GM19467 (cell line): ENCODE data around the gene GHDC.
"Not testable (repeated sequence)": the region's sequence is repeated elsewhere in the genome, so short reads cannot be mapped to it uniquely, and the experiment has no call there.

ENCODE experiments used
- ATAC-seq: cut with Tn5 transposase; IDR thresholded peaks from one replicate; pipeline ENCODE4 v1.9.1; 2021; ENCODE audit warnings: mild to moderate bottlenecking, moderate library complexity; ENCODE audit not compliant: unreplicated experiment

The GHDC gene

GRCh38 chr17:42203354-42203753 is 9.1 kb upstream of the GHDC start:
- ATAC-seq, result no peak

- no peak for ATAC-seq
Observed at GRCh38 chr17:42202696-42203095, 8.4 kb upstream of the GHDC start.

DNA sequence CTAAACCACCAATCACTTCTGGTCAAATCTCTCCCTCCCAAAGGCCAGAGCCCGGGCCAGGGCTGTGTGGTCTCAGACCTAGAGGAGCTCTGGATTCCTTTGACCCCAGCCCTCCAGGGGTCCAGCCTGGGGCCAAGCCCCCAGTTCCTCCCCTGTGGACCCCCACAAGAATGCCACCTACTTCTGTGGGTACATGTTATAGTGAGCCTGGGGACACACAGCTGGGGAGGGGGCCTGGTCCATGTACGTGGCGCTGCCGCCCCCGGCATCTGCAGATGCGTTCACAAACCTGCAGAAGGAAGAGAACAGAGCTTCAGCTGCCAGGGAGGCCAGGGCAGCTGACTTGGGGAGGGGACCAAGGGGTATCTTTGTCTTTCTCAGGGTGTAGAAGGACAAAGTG is 7.9 kb upstream of the GHDC start:
- ATAC-seq, result no peak

DNA sequence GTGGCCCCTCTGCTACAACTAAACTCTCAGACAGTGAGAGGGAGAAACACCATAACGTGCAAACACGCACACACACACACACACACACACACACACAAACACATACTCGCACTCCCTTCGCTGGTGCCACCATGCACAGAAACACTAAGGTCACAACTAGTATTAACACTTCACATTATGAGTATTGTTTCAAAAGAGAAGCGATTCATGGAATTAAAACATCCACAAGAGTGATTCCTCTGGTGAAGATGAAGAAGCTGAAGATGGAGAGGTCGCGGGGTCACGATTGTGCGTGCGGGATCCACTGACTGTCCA is 7.1 kb upstream of the GHDC start:
- no peak for ATAC-seq

DNA sequence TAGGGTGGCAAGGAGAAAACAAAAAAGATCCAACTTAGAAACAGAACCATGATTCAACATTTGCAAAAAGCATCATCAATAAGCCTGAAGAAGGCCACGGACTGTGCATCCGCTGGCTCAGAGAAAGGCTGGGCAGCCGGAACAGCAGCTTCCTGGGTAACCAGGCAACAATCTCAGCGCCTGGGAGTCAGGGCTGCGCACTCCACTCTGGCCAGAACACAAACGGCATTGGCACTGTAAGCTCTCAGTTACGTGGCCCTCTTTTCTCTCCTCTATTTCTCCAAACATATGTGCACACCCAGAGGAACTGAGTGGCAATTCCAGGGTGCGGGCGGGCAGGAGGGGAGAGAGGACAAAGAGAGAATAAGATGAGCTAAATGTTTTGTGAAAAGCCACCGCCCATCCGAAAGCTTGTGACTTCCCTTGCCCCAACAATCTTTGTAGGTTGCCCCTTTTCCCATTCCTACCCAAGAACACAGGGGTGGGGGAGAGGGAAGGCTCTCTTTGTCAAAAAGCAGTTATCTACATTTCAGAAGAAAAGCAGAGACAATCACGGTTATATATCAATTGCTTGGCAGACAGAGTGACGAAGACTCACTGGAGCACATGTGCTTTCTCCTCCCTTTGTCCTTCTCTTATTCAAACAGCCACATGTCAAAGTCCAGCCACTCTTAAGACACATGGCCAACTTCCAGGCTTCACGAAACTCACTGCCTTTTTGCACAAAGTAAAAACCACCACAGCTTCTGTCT is 6.6 kb upstream of the GHDC start:
- no peak for ATAC-seq

GRCh38 chr17:42199416-42200011 is 5.2 kb upstream of the GHDC start:
- no peak for ATAC-seq

DNA sequence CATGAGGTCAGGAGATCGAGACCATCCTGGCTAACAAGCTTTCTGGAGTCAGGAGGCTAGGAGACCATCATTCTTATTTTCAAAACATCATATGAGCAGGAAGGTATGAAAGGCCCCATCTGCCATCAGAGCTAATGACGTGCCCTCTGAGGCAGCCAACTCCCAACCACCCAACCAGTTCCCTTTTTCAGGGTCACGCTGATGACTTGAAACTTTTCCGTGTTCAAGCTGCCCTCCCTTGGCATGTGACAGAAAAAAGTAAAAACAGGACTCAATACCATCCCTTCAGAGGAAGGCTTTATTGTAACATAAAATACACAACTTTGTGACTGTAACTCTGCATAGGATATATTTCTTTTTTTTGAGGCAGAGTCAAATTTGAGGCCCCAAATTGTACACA is 4.6 kb upstream of the GHDC start:
- ATAC-seq, result no peak

DNA sequence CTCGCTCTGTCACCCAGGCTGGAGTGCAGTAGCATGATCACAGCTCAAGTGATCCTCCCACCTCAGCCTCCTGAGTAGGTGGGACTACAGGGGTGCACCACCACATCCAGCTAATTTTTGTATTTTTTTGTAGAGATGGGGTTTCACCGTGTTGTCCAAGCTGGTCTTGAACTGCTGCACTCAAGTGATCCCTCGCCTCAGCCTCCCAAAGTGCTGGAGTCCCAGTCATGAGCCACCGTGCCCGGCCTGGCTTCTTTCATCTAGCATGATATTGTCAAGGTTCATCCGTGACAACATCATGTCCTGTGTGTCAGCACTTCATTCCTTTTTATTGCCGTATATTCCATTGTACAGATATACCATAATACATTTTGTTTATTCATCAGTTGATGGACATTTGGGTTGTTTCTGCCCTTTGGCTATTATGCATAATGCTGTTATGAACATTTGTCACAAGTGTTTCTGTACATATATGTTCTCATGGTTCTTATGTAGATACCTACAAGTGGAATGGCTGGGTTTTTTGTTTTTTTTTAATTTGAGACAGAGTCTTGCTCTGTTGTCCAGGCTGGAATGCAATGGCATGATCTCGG is 3.4 kb upstream of the GHDC start:
- ATAC-seq, result no peak

DNA sequence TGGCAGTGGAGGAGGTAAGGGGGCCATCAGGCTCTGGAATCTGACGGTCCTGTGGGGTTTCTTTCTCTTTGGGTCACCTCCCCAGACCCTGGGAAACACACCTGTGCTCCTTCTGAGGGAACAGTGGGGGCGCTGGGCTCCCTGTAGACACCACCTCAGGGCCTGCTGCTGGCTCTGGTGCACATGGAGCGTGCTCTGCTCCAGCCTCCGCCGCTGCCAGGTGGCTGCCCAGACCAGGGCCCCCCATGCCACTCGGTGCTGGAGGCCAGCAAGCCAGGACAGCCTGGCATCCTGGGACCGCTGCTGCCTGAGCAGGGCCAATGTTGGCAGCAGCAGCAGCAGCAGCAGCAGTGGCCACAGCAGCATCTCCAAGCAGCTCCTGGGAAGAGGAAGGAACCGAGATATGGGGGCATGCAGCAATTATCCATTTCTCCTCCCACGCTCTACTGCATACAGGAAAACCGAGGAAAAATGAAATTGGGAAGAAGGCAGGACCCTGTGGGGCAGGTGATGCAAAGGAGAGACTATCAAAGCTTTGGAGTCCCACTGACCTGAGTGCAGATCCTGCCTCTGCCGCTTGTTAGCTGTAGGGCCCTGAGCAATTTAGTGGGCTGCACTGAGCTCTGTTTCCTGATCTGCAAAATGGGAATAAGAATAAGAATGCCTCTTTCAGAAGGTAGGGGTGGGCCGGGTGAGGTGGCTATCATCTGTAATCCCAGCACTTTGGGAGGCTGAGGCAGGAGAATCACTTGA is 902 bp downstream of the GHDC start:
- no peak for ATAC-seq

DNA sequence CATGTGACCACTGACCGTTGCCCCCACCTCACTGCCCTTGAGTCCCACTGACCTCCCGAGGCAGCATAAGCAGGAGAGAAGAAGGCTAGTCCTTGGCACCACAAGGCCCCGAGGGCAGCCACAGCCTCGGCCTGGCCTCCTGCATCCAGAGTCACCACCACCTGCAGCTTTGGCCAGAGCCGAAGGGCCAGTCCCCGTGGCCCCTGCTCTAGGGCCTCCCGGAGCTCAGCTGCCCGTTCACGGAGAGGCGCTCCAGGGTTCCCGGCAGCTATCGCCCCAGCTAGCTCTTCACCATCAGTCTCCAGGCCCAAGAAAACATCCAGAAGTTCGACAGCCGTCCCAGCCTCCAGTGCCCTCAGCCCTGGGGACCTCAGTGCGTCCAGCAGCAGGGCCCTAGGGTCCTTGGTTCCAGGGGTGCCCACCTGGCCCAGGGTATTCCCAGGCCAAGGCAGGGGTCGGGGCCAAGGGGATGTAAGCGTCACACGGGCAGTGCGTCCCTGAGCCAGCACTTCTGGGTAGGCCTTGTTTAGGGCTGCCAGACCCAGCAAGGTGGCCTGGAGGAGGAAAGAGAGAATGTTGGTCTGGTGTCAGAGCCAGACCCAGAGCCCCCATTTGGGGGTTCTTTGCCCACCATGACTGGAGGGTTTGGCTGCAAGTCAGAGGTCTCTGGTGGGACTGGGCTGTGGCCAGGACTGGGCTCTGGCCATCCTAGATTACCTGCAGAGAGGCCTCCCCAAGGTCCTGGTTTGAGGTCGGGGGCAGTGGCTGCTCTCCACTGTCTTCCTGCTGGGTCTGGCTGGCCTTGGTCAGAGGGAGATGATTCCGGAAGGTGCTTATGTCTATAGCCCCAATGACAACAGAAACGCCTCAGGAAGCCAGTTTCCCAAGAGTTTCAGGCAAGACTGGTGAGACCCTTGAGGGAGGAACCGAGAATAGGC is 1.8 kb downstream of the GHDC start:
- no peak for ATAC-seq

DNA sequence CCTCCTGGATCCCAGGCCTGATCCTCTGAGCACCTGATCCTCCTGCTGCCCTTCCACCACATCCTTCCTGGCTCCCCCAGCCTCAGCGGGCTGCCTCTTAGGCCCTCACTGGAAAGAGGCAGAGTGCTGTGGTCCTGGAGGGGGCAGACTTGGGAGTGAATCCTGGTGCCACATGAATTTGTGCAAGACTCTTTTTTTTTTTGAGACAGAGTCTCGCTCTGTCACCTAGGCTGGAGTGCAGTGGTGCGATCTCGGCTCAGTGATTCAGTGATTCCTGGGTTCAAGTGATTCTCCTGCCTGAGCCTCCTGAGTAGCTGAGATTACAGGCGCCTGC is 3.1 kb downstream of the GHDC start:
- ATAC-seq, result no peak

- no peak for ATAC-seq
Observed at GRCh38 chr17:42190491-42191274, 3.6 kb downstream of the GHDC start.

DNA sequence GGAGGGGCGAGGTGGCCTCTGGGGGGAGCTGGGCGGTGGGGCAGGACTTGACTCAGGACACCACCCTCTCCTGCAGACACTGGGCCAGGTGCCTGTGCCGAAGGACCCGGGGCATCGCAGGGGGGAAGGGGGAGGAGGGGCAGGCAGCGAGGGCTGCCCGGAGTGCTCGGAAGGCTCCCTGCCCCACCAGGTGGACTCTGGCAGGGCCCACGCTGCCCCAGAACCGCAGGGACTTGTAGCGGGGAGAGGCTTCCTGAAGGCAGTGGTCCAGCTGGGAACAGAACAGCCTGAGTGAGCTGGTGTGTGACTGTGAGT is 4.7 kb downstream of the GHDC start:
- ATAC-seq, result no peak

GRCh38 chr17:42188749-42189650 is 5.3 kb downstream of the GHDC start:
- ATAC-seq, result no peak

GRCh38 chr17:42187833-42188232 is 6.5 kb downstream of the GHDC start:
- ATAC-seq, result no peak

DNA sequence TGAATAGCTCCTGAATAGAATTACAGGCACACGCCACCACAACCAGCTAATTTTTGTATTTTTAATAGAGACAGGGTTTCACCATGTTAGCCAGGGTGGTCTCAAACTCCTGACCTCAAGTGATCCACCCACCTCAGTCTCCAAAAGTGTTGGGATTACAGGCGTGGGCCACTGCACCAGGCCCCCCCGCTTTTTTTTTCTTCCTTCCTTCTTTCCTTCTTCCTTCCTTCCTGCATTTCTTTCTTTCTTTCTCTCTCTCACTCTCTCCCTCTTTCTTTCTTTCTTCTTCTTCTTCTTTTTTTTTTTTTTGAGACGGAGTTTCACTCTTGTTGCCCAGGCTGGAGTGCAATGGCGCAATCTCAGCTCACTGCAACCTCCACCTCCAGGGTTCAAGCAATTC is 8.1 kb downstream of the GHDC start:
- ATAC-seq, result not testable (repeated sequence)

GRCh38 chr17:42185621-42185930 is 8.7 kb downstream of the GHDC start:
- no peak for ATAC-seq

- ATAC-seq, result no peak
Observed at GRCh38 chr17:42184713-42185620, 9.3 kb downstream of the GHDC start, which contains the start of gene HCRT. Gene HCRT (minus strand): TSS chr17:42185452. CDS start chr17:42185365, 87 bp downstream.
